Measurements from ENCODE around the gene FAM47B. TPM values are rescaled to one million over a fixed set of nuclear protein-coding genes. Genes with fewer than 3 reads are reported as not detected.

The FAM47B gene
- total and polyA plus RNA-seq, 2 of the 4 experiments (the other 2 are of a cell fraction) = not detected

GRCh38 chrX:34918091-34918736 is 24.4 kb upstream of the FAM47B start:
- in situ Hi-C loops (cut with MboI; ENCODE audit: low sequenced_read_pairs) = no loop called here
- Histone ChIP-seq H3K4me2 (ENCODE audit: low read depth, low read length) (peak overlapping the region; percentile 37; the same call in 1 of the 2 replicates), H3K23ac (ENCODE audit: low read depth, low read length) (no peak overlapping the region), H3K79me1 (ENCODE audit: low read depth in 1 of 2, low read length in 2 of 2) (no peaks in the 10 kb centered on the region), H2BK120ac (ENCODE audit: low read depth, low read length) (no peak overlapping the region), H2AFZ (replicated peaks; ENCODE audit: low read length, poor library complexity) (no peak overlapping the region), H3K56ac (ENCODE audit: extremely low read depth, insufficient read depth, low read length) (no peak overlapping the region), H4K20me1 (ENCODE audit: insufficient read depth, low read length) (no peaks in the 10 kb centered on the region), H4K5ac (ENCODE audit: low read depth, low read length) (no peak overlapping the region), H3K9me1 (ENCODE audit: insufficient read depth, low read length) (no peaks in the 10 kb centered on the region), H3K14ac (replicated peaks; ENCODE audit: low read depth, low read length) (no peak overlapping the region), H3K4me3 (ENCODE audit: insufficient read depth, low read depth, low read length) (no peak overlapping the region), H2BK20ac (ENCODE audit: low read depth, low read length) (0 out of 2 replicates have a peak overlapping the region, but pooled peaks have one; percentile 14), H2AK9ac (replicated peaks; ENCODE audit: low read depth, low read length, poor library complexity) (no peak overlapping the region), H3K9me3 (ENCODE audit: control insufficient read depth, insufficient read depth, low read length) (no peaks in the 10 kb centered on the region), H3K9ac (ENCODE audit: low read depth, low read length) (no peak overlapping the region), H3K27me3 (ENCODE audit: control insufficient read depth, insufficient read depth, low read length) (no peaks in the 10 kb centered on the region), H3K4ac (ENCODE audit: low read depth, low read length) (no peak overlapping the region), H4K91ac (ENCODE audit: insufficient read depth, low read depth, low read length) (no peak overlapping the region), H3K4me1 (ENCODE audit: control insufficient read depth, insufficient read depth, low read length) (no peaks in the 10 kb centered on the region), H2BK5ac (ENCODE audit: low read depth, low read length, poor library complexity, severe bottlenecking) (no peak overlapping the region), H3K27ac (ENCODE audit: insufficient read depth, low read length) (no peak overlapping the region), H3K18ac (ENCODE audit: low read depth, low read length) (no peak overlapping the region), H3K36me3 (ENCODE audit: control insufficient read depth, insufficient read depth, low read length) (no peaks in the 10 kb centered on the region), H2BK15ac (ENCODE audit: low read depth, low read length) (no peak overlapping the region), H4K8ac (ENCODE audit: low read depth in 2 of 2, low read length in 2 of 2) (no peak overlapping the region), H2AK5ac (ENCODE audit: low read depth, low read length) (no peak overlapping the region)
- no CpG with 5 or more reads among the region's 5 CpGs for WGBS, 2 experiments (ENCODE audit: extremely low coverage in 2 of 2, insufficient read length in 1 of 2)
- intact Hi-C loops (cut with micrococcal nuclease) = loop anchor here (2.0 to 5.0 kb wide), 2 partner anchors 263 to 281 kb away; no protein-coding TSS in a partner anchor
- TF ChIP-seq BHLHE40 (IDR thresholded peaks at IDR 0.05; ENCODE audit: low read depth, low read length) = 0 out of 2 replicates have a peak, but pooled peaks have one; percentile 32
- TF ChIP-seq NFE2L2 (IDR thresholded peaks at IDR 0.05; ENCODE audit: low read depth, low read length) = no peak
- no peak for TF ChIP-seq MAZ (IDR thresholded peaks at IDR 0.05; ENCODE audit: borderline replicate concordance, low read depth, low read length)
- TF ChIP-seq RCOR1 (IDR thresholded peaks at IDR 0.05; ENCODE audit: insufficient replicate concordance, low read length) = no peak
- peak; percentile 73 for TF ChIP-seq FOS (IDR thresholded peaks at IDR 0.05; ENCODE audit: low read depth, low read length)
- TF ChIP-seq SMC3 (IDR thresholded peaks at IDR 0.05; ENCODE audit: low read depth, low read length) = no peak
- DNase-seq = peak; percentile 66
- no TSS peak for BruUV-seq (replicated peaks)
- ATAC-seq (ENCODE audit: low read depth) = peak; percentile 14; the same call in 1 of the 2 replicates
- ChIA-PET POLR2A (ENCODE audit: unreplicated experiment) (no interaction called here), CTCF (interaction anchor here (0.6 to 1.5 kb wide), 6 partner anchors 10 to 950 kb away, joined by 3 to 5 read pairs (median 3); no protein-coding TSS in a partner anchor)
- dilution Hi-C loops (cut with HindIII; ENCODE audit: low sequenced_read_pairs, unreplicated experiment) = no loop called here

All from IMR-90 (cell line).